HG02642 (cell line): ENCODE measurements around the gene CLEC12A.
"Not testable (repeated sequence)": the region's sequence is repeated elsewhere in the genome, so short reads cannot be mapped to it uniquely, and the experiment has no call there.

ENCODE experiments used
- ATAC-seq: cut with Tn5 transposase; IDR thresholded peaks from one replicate; pipeline ENCODE4 v1.9.1; 2021; ENCODE audit warnings: mild to moderate bottlenecking; ENCODE audit not compliant: unreplicated experiment, poor library complexity

Gene CLEC12A

DNA sequence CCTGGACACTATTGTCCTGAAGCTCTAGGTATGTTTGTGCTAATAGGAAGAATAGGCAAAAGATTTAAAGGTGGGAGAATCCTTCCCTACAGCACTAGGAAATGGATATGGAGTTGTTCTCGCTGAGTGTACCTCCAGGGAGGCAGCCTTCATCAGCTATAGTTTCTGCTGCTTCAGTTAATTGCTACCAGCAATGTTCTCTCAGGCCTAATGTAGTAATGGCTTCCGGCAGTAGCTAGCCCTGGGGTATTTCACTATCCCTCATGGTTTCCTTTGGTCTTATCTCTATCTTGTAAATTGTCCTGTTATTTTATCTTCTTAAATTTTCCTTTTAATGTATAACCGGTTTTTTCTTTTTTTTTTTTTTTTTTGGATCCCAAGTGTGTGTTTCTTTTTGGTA, 9.3 kb upstream of the CLEC12A start:
- no peak for ATAC-seq

GRCh38 chr12:9969673-9970072, 1.5 kb upstream of the CLEC12A start:
- ATAC-seq: no peak

DNA sequence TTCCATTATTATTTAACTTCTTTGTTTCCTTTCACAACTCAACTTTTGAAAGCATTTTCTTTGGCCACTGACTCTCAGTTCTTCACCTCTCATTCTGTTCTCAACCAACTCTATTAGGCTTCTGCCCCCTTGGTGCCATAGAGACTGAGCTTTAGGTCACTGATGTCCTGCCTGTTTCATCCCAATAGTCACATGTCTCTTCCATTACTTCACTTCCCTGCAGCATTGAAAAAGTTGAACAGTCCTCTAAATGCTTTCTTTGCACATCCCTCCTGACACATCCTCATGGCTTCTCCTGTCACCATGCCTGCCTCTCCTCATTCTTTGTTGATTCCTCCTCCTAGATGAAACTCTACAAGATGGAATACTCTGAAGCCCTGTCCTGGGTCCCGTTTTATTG, 2.7 kb downstream of the CLEC12A start:
- ATAC-seq: no peak

GRCh38 chr12:9974731-9975130, 3.5 kb downstream of the CLEC12A start:
- not testable (repeated sequence) for ATAC-seq

DNA sequence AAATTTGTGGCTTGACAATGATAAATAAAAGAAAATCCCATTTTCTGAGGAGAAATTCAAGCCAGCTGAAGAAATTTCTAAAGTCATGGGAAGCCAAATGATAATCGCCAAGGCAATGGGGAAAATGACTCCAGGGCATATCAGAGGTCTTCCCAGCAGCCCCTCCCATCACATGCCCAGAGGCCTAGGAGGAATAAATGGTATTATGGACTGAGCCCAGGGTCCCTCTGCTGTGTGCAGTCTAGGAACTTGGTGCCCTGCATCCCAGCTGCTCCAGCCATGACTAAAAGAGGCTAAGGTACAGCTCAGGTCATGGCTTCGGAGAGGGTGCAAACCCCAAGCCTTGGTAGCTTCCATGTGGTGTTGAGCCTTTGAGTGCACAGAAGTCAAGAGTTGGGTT, 4.4 kb downstream of the CLEC12A start:
- no peak for ATAC-seq

DNA sequence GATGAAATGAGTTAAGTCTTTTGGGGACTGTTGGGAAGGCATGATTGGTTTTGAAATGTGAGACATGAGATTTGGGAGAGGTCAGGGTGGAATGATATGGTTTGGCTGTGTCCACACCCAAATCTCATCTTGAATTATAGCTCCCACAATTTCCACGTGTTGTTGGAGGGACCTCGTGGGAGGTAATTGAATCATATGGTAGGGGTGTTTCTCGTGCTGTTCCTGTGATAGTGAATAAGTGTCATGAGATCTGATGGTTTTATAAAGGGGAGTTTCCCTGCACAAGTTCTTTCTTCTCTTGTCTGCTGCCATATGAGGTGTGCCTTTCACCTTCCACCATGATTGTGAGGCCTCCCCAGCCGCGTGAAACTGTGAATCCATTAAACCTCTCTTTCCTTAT, 5.4 kb downstream of the CLEC12A start:
- not testable (repeated sequence) for ATAC-seq

DNA sequence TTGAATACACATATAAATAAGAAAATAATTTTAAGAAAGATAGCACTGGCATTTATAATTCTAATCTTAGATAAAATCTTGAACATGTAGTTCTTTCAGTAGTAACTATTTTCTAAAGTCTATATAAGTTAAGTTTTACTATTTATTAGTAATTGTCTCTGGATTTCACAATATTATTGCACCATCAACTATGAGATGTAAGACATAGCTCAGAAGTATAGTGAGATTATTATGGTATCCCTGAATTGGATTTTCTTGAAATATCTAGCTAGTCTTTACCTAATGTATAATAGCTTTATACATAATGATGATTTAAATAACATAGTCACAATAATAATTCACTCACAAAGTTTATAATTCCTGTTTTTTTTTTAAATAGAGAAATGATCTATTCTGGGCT, 6.7 kb downstream of the CLEC12A start:
- ATAC-seq: no peak

DNA sequence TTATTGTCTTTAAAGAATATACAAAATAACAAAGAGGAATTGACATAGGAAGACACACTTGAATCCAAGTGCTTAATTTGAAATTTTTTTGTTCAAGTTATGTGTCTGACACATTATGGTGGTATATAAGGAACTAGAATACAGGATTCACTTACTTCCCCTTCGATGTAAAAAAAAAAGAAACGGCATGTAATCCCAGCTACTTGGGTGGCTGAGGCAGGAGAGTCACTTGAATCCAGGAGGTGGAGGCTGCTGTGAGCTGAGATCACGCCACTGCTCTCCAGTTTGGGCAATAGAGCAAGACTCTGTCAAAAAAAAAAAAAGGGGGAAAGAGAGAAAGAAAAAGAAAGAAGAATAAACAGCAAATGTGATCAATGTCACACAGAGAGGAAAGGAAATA, 8.9 kb downstream of the CLEC12A start:
- ATAC-seq: no peak

GRCh38 chr12:9991876-9992275, 20.7 kb downstream of the CLEC12A start:
- ATAC-seq: no peak

- no peak for ATAC-seq
These were observed 21.1 kb downstream of the CLEC12A start for GRCh38 chr12:9992296-9992695.

- ATAC-seq: no peak
These were observed 27.8 kb downstream of the CLEC12A start, which contains the start of gene CLEC1B for GRCh38 chr12:9999016-9999415. Gene CLEC1B, minus strand, starts transcription at chr12:9999121. Its CDS starts 21 bp downstream, at chr12:9999100.

DNA sequence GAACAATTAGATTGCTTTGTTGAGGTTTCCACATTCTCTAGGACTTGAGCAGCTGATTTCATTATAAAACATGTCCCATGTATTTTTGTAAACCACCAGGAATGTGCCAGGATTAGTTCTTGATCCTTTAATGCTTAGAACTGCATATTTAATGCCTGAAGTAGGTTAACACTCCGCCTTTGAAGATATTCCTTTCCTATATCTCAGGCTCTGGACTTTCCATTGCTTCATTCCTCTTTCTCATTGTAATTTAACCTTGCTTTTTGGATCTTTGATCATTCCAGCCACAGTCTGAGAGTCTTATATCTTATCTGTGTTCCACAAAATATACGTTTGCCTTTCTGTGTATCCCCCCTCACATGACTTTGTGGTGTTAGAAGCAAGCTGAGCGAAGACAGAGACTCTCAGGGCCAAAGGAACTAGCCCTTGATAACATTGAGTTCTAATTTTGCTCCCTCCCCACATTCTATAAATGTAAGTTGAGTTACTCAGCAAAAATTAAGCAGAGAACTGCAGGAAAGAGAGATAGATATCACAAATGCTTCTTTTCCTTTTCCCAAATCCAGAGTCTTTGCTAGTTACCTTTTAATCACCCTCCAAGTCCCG, 30.1 kb downstream of the CLEC12A start:
- no peak for ATAC-seq

DNA sequence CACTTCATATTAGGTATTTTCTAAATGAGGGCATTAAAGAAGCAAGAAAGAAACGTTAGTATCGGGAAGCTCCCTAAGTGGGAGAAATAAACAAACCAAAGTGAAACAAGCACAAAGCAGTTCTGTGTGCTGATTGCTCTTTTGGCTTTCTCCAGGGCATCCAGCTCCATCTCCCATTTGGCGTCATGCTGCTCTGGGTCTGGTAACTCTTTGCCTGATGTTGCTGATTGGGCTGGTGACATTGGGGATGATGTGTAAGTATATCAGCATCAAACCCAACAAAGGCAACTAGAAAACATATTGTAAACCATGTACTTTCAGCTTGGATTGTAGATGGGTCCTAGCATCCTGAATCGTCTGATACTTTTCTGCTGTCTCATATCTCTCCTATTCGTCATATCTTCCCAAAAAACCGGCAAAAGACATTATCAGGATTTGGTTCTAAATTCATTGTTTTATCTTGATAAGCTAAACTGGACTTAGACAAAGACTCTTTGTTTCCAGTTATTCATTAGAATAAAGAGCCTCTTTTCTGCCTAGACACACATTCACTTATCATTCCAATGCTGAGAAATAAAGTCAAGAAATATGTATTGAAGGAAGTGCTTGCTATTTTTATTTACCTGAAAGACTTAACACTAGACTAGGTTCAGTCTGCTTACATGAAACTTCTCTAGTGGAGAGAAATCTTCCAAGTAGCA, 41.6 kb downstream of the CLEC12A start:
- no peak for ATAC-seq

- no peak for ATAC-seq
These were observed 44.2 kb downstream of the CLEC12A start for GRCh38 chr12:10015450-10015849.

GRCh38 chr12:10016881-10017280, 45.7 kb downstream of the CLEC12A start:
- ATAC-seq: no peak

- no peak for ATAC-seq
These were observed 47.2 kb downstream of the CLEC12A start for GRCh38 chr12:10018386-10018785.

DNA sequence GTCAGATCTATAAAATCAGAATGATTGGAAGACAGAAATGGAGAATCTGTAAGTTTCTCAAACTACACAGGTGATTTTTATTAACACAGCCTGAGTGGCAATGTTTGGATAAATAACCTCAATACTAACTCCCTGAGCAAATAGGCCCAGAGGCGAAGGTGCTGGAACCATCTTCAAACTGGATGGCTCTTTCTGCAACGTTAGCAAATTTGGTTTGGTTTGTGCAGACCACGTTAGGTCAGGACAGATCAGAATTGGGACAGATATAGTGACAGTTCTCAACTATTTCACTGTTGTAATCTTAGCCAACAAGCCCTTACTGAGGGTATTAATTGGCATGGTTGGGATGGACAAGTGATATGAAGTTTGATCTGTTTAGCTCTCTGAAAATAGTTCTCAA, 50.1 kb downstream of the CLEC12A start:
- ATAC-seq: no peak

DNA sequence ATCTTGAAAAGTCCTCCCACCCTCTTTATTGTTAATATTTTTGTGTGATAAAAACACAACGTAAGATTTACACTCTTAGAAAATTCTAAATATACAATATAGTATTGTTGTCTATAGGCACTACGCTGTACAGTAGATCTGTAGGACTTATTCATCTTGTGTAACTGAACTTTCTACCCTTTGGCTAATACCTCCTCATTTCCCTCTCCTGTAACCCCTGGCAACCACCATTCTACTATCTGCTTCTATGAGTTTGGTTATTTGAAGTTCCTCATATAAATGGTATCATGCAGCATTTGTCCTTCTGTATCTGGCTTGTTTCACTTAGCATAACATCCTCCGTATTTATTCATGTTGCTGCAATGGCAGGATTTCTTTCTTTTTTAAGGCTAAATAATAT, 54.0 kb downstream of the CLEC12A start:
- ATAC-seq: no peak

DNA sequence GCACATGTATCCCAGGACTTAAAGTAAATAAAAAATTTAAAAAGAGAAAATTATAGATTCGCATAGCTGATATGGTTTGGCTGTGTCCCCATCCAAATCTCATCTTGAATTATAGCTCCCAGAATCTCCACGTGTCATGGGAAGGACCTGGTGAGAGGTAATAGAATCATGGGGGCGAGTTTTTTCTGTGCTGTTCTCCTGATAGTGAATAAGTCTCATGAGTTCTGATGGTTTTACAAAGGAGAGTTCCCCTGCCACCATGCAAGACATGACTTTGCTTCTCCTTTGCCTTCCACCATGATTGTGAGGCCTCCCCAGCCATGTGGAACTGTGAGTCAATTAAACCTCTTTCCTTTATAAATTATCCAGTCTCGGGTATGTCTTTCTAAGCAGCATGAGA, 55.5 kb downstream of the CLEC12A start:
- not testable (repeated sequence) for ATAC-seq

GRCh38 chr12:10027311-10027710, 56.1 kb downstream of the CLEC12A start:
- ATAC-seq: no peak

DNA sequence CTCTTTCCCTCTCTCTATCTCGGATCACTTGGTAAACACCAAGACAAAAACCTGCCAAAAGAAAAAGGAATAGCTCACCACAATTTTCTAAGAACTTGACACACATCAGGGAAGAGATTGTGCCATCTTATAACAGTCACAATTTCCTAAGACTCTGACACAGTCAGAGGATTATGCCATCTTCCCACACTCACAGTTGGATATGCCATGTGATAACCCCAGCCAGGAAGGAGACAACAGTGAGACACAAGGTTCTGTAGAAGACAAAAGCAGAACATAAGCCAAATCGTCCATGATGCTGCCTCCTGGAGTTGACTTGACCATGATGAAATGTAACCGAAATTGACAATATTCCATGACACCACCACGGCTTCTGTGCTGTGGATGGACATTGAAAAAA, 56.5 kb downstream of the CLEC12A start:
- no peak for ATAC-seq

DNA sequence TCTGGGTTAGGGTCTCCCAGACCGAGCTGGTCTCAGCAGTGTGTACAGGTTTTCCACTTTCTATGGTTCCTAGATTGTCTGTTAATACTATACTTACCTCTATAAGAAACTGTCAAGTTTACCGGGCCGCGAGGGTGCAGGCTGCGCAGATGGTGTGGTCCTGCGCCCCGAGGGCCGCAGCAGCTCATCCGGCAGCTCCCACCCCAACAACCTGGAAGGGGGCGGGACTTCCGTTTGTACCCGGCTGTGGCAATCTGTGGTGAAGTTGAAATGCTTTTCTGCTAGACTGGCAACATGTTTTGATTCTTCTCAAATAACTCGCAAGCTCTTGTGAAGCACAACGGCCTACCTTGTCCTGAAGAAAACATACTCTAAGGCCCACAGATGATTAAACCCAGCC, 59.2 kb downstream of the CLEC12A start, which contains the start of gene CLEC9A:
Gene CLEC9A (plus strand): TSS at position 237 of the 400 bp plus-strand sequence. CDS start 22,006 bp downstream, outside the sequence.
- no peak for ATAC-seq
